GM20000 (cell line): ENCODE data around the gene HTR3D.

ENCODE experiments used
- DNase-seq: peaks from one replicate; pipeline ENCODE4 v3.0.0; 2012; ENCODE audit warnings: low spot score
- TF ChIP-seq, protein P1 (sequence below): IDR thresholded peaks from 2 replicates; pipeline ENCODE4 v1.5.1; 2012; ENCODE audit warnings: mild to moderate bottlenecking, control low read depth; ENCODE audit errors: extremely low read depth, missing control alignments

Gene HTR3D

DNA sequence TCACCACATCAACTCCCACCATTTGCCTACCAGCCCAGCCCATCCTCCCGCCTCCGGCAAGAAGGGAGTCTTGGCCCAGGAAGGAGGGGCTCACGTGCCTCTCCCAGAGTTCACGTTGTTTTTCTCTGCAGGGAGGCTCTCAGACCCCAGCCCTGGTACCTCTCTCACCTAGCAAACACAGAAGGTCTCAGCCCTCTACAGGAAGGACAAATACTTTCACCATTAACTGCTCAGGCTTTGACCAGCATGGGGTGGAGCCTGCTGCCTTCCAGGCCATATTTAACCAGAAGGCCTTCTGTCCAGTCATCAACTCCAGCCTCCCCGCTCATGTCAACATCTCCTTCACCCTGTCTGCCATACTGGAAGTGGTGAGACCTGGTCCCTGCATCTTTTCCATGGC is 46.3 kb downstream of the HTR3D start:
- TF ChIP-seq, protein P1, sequence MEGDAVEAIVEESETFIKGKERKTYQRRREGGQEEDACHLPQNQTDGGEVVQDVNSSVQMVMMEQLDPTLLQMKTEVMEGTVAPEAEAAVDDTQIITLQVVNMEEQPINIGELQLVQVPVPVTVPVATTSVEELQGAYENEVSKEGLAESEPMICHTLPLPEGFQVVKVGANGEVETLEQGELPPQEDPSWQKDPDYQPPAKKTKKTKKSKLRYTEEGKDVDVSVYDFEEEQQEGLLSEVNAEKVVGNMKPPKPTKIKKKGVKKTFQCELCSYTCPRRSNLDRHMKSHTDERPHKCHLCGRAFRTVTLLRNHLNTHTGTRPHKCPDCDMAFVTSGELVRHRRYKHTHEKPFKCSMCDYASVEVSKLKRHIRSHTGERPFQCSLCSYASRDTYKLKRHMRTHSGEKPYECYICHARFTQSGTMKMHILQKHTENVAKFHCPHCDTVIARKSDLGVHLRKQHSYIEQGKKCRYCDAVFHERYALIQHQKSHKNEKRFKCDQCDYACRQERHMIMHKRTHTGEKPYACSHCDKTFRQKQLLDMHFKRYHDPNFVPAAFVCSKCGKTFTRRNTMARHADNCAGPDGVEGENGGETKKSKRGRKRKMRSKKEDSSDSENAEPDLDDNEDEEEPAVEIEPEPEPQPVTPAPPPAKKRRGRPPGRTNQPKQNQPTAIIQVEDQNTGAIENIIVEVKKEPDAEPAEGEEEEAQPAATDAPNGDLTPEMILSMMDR = no peak
- DNase-seq = no peak

DNA sequence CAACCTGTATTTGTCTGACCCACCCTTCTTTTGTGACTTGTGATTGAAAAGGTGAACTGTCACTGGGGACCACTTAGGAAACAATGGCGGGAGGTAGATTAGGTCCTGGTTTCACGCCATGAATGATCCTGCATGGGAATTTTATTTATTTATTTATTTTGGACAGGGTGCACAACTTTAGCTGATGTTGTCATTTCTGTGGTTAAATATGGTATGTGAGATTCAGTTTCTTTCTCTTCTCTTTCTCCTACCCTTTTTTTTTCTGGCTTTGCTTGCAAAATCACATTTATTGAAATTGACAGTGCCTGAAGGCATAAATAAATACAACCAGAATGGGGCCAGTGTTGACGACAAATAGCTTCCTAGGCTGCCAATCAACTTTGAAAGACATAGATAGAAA is 47.3 kb downstream of the HTR3D start:
- TF ChIP-seq, protein P1 = no peak
- DNase-seq = no peak

DNA sequence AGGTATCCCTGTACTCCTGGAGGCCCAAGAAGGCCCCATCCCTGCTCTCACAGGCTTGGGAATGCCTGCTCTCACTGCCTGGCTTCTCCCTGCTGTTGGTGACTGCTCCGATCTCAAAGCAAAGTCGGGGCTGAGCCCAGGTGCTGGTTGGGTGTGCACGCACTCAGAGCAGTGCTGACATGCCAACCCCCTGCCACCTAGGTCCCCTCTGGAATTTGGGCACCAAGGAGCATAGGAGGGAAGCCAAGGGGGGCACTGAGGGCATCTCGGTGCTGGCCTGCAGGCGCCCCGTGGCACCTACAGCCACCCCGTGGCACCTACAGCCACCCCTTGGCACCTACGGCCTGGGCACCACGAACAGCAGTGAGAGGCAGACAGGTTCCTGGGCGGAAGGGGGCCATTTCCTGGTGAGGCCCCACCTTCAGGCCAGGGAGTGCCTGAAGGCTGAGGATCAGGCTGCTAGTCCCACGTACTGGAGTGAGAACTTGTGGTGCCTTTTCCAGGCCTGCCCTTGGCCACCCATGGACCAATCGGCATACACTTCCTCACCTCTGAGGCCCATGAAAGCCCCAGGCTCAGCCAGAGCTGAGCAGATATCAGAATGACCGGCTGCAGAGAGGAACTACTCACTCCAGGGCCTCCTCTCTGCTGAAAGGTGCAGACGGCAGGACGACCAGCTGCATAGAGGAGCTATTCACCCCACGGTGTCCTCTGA is 49.7 kb downstream of the HTR3D start:
- no peak for DNase-seq
- TF ChIP-seq, protein P1 = no peak

DNA sequence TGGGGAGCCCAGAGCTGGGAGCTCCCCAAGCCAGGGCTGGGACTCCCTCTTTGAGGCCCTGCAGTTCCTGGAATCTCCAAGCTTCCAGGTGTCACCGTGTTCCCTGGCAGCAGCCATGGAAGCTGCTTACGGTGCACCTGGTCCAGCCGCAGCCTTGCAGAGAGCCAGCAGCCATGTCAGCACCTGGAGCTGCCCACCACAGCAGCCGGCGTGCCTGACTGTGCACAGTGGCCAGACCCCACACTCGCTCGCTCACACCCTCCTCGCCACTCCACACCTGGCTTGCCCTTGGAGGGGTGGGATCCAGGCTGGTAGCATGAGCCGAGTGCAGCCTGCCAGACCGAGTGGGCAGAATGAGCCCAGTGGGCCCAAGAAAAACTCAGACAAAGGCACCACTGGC is 50.5 kb downstream of the HTR3D start:
- DNase-seq = no peak
- TF ChIP-seq, protein P1 = no peak

DNA sequence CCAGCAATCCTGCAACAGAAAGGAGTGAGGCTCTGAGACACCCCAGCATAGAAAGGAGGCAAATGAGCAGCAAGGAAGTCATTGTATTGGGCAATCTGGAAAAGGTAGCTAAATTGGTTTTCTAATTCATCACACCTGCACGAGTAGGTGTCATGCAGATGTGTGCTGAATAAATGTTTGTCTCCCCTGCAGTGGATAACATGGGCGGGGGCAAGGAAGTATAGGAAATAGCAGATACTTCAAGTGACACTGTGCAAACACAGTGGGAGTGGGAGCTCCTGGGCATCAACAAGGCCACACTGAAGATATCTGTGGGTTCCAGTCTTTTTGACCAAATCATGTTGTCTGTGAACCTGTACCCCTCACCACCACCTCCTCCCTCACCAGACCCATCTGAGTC is 50.9 kb downstream of the HTR3D start:
- DNase-seq = no peak
- TF ChIP-seq, protein P1 = no peak

DNA sequence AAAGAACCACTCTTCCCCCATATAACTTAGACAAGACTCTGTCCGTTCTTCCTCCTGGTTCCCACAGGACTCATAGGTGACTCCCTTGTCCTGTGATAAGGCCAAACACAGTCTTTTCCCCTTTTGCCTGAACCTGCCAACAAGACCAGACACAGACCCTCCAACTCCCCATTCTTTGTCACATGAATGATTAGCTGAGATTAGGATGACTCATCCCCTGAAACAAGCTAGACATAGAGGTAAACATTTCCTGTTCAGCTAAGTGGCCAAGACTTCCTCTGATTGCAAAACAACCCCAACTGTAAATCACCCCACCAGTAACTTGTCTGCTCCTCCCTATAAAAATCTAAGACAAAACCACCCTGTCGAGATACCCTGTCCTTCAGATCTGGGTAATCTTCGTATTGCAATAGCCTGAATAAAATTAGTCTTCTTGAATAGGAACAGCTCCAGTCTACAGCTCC is 53.9 kb downstream of the HTR3D start:
- no peak for DNase-seq
- TF ChIP-seq, protein P1 = no peak
